ENCODE measurements around the gene TACC3. TPM values are rescaled to one million over a fixed set of nuclear protein-coding genes. Genes with fewer than 3 reads are reported as not detected.

TACC3 gene
- polyA plus RNA-seq, 1 of the 3 experiments (the other 2 are of a cell fraction), result 49.5 TPM

DNA sequence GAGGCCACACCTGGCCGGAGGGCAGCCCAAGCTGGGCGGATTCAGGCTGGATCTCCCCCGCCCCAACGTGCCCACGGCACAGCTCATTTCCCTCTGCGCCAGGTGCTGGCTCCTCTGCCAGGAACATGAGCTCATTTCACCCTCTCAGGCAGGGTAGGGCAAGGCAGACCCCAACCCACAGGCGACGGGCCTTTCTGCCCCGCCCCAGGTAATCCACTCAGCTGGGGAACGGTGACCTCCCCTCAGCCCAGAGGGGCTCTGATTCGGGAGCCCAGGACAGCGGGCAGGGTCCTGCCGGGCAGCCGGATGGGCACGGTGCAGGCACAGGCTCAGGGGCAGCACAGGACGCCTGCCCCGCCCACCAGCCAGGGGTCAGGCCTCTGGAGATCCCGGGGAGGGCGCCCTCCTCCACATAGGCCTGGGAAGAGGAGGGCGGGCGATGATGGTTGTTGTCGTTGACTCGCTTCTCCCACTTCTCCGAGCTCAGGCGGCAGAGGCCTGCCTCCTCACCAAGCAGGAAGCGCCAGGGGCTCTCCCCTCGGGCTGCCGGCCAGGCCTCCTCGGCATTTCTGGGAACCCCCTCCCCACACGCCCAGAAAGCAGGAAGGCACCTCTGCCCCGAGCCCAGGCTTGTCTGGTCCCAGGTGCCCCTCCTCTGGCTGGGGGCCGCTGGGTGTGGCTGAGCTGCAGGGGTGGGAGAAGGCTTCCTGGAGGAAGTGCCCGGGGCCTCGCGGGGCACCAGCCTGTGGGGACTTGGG is 31.1 kb downstream of the TACC3 start:
- Histone ChIP-seq H3K4me1 (ENCODE audit: control insufficient read depth in 1 of 2, insufficient read depth in 2 of 2, low read depth in 1 of 2, low read length in 1 of 2) (peaks cover 0 to 35% of the 10 kb centered on the region in 2 experiments; a peak in 1 of 4 replicates), H3K9me2 (no peaks in the 10 kb centered on the region), H3F3A (replicated peaks; ENCODE audit: insufficient read depth) (no peaks in the 10 kb centered on the region), H3K27ac (ENCODE audit: low read depth in 2 of 2, low read length in 1 of 2) (no peak overlapping the region), H3K9me3 (no peaks in the 10 kb centered on the region), H3K4me2 (no peak overlapping the region), H3K36me3 (replicated peaks in 1 of 2; ENCODE audit: control insufficient read depth in 1 of 2, insufficient read depth in 2 of 2, low read length in 1 of 2) (no peaks in the 10 kb centered on the region), H3K4me3 (ENCODE audit: low read depth in 2 of 2, low read length in 1 of 2) (no peak overlapping the region), H4K20me1 (ENCODE audit: insufficient read depth) (no peaks in the 10 kb centered on the region), H3K9ac (no peak overlapping the region), H2AFZ (ENCODE audit: low read depth) (no peak overlapping the region), H3K27me3 (ENCODE audit: insufficient read depth) (no peaks in the 10 kb centered on the region), H3K79me2 (ENCODE audit: insufficient read depth) (no peaks in the 10 kb centered on the region)
- POLR2A ChIA-PET, result no interaction called here
- TF ChIP-seq, protein P1, sequence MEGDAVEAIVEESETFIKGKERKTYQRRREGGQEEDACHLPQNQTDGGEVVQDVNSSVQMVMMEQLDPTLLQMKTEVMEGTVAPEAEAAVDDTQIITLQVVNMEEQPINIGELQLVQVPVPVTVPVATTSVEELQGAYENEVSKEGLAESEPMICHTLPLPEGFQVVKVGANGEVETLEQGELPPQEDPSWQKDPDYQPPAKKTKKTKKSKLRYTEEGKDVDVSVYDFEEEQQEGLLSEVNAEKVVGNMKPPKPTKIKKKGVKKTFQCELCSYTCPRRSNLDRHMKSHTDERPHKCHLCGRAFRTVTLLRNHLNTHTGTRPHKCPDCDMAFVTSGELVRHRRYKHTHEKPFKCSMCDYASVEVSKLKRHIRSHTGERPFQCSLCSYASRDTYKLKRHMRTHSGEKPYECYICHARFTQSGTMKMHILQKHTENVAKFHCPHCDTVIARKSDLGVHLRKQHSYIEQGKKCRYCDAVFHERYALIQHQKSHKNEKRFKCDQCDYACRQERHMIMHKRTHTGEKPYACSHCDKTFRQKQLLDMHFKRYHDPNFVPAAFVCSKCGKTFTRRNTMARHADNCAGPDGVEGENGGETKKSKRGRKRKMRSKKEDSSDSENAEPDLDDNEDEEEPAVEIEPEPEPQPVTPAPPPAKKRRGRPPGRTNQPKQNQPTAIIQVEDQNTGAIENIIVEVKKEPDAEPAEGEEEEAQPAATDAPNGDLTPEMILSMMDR (IDR thresholded peaks at IDR 0.05), result no peak
- TF ChIP-seq, protein P2, sequence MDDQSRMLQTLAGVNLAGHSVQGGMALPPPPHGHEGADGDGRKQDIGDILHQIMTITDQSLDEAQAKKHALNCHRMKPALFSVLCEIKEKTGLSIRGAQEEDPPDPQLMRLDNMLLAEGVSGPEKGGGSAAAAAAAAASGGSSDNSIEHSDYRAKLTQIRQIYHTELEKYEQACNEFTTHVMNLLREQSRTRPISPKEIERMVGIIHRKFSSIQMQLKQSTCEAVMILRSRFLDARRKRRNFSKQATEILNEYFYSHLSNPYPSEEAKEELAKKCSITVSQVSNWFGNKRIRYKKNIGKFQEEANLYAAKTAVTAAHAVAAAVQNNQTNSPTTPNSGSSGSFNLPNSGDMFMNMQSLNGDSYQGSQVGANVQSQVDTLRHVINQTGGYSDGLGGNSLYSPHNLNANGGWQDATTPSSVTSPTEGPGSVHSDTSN (IDR thresholded peaks at IDR 0.05), result no peak
- no peak for TF ChIP-seq RFX5 (IDR thresholded peaks at IDR 0.05; ENCODE audit: low read length)
- no peak for TF ChIP-seq RCOR1 (IDR thresholded peaks at IDR 0.05; ENCODE audit: low read length)
- TF ChIP-seq, protein P3, sequence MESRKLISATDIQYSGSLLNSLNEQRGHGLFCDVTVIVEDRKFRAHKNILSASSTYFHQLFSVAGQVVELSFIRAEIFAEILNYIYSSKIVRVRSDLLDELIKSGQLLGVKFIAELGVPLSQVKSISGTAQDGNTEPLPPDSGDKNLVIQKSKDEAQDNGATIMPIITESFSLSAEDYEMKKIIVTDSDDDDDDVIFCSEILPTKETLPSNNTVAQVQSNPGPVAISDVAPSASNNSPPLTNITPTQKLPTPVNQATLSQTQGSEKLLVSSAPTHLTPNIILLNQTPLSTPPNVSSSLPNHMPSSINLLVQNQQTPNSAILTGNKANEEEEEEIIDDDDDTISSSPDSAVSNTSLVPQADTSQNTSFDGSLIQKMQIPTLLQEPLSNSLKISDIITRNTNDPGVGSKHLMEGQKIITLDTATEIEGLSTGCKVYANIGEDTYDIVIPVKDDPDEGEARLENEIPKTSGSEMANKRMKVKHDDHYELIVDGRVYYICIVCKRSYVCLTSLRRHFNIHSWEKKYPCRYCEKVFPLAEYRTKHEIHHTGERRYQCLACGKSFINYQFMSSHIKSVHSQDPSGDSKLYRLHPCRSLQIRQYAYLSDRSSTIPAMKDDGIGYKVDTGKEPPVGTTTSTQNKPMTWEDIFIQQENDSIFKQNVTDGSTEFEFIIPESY (IDR thresholded peaks at IDR 0.05; ENCODE audit: borderline replicate concordance, low read depth), result no peak
- no peak for TF ChIP-seq GATA2 (CRISPR knock-in tag; IDR thresholded peaks at IDR 0.05)
- no peak for TF ChIP-seq POLR2AphosphoS5 (IDR thresholded peaks at IDR 0.05; ENCODE audit: low read depth, low read length)
- no peak for TF ChIP-seq NRF1 (IDR thresholded peaks at IDR 0.05; ENCODE audit: low read depth, low read length)
- TF ChIP-seq FOSL2 (IDR thresholded peaks at IDR 0.05; ENCODE audit: borderline replicate concordance, low read depth), result no peak
- TF ChIP-seq, protein P4, sequence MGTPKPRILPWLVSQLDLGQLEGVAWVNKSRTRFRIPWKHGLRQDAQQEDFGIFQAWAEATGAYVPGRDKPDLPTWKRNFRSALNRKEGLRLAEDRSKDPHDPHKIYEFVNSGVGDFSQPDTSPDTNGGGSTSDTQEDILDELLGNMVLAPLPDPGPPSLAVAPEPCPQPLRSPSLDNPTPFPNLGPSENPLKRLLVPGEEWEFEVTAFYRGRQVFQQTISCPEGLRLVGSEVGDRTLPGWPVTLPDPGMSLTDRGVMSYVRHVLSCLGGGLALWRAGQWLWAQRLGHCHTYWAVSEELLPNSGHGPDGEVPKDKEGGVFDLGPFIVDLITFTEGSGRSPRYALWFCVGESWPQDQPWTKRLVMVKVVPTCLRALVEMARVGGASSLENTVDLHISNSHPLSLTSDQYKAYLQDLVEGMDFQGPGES (IDR thresholded peaks at IDR 0.05; ENCODE audit: low read depth, low read length), result no peak
- no peak for TF ChIP-seq RAD21 (IDR thresholded peaks at IDR 0.05; ENCODE audit: low read length)
- no peak for TF ChIP-seq TCF12 (IDR thresholded peaks at IDR 0.05)
- TF ChIP-seq, protein P5, sequence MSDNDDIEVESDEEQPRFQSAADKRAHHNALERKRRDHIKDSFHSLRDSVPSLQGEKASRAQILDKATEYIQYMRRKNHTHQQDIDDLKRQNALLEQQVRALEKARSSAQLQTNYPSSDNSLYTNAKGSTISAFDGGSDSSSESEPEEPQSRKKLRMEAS (IDR thresholded peaks at IDR 0.05; ENCODE audit: low read depth), result no peak
- TF ChIP-seq GABPA (IDR thresholded peaks at IDR 0.05; ENCODE audit: low read depth), result no peak
- TF ChIP-seq, protein P6, sequence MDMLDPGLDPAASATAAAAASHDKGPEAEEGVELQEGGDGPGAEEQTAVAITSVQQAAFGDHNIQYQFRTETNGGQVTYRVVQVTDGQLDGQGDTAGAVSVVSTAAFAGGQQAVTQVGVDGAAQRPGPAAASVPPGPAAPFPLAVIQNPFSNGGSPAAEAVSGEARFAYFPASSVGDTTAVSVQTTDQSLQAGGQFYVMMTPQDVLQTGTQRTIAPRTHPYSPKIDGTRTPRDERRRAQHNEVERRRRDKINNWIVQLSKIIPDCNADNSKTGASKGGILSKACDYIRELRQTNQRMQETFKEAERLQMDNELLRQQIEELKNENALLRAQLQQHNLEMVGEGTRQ (IDR thresholded peaks at IDR 0.05; ENCODE audit: borderline replicate concordance, low read depth, low read length), result no peak
- TF ChIP-seq, protein P7, sequence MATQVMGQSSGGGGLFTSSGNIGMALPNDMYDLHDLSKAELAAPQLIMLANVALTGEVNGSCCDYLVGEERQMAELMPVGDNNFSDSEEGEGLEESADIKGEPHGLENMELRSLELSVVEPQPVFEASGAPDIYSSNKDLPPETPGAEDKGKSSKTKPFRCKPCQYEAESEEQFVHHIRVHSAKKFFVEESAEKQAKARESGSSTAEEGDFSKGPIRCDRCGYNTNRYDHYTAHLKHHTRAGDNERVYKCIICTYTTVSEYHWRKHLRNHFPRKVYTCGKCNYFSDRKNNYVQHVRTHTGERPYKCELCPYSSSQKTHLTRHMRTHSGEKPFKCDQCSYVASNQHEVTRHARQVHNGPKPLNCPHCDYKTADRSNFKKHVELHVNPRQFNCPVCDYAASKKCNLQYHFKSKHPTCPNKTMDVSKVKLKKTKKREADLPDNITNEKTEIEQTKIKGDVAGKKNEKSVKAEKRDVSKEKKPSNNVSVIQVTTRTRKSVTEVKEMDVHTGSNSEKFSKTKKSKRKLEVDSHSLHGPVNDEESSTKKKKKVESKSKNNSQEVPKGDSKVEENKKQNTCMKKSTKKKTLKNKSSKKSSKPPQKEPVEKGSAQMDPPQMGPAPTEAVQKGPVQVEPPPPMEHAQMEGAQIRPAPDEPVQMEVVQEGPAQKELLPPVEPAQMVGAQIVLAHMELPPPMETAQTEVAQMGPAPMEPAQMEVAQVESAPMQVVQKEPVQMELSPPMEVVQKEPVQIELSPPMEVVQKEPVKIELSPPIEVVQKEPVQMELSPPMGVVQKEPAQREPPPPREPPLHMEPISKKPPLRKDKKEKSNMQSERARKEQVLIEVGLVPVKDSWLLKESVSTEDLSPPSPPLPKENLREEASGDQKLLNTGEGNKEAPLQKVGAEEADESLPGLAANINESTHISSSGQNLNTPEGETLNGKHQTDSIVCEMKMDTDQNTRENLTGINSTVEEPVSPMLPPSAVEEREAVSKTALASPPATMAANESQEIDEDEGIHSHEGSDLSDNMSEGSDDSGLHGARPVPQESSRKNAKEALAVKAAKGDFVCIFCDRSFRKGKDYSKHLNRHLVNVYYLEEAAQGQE (IDR thresholded peaks at IDR 0.05; ENCODE audit: low read depth, low read length), result no peak
- DNase-seq, result no peak
- CTCF ChIA-PET, result interaction anchor here (0.6 to 12.0 kb wide), 7 partner anchors 30 to 290 kb away, joined by 3 to 88 read pairs (median 4); partner anchors contain the start of gene TMEM129
- 79% methylated on average over 14 of the region's 35 CpGs for WGBS (ENCODE audit: low lambda C conversion rate)

All from SK-N-SH (cell line).